Caco-2 (cell line): ENCODE measurements around the gene UPF3B. TPM values are rescaled to one million over a fixed set of nuclear protein-coding genes. Genes with fewer than 3 reads are reported as not detected.
"Not testable (repeated sequence)": the region's sequence is repeated elsewhere in the genome, so short reads cannot be mapped to it uniquely, and the experiment has no call there.

ENCODE experiments used
- BruUV-seq: library from RNA; stranded (reverse); fragments of 400-500 nt; replicated peaks from 2 replicates; lab custom pipeline; 2021; lab: Mats Ljungman, UMichigan
- CTCF ChIA-PET: fragments of 300-600 bp; sonication (Branson Sonifier 250); formaldehyde crosslinking; loops from one replicate; lab custom pipeline; 2022; ENCODE audit warnings: antibody characterized with exemption; lab: Charles Lee
- POLR2A ChIA-PET: fragments of 300-600 bp; sonication (Branson Sonifier 250); formaldehyde crosslinking; loops from one replicate; lab custom pipeline; 2022; ENCODE audit warnings: antibody characterized with exemption; lab: Charles Lee
- DNase-seq, 2 experiments: peaks; one replicate each; pipeline versions ENCODE4 v3.0.0 to v3.0.0-alpha.2; 2020 to 2022
- H3K27me3 ChIP-seq: replicated peaks from 2 replicates; pipeline ENCODE4 v1.6.0; 2011; ENCODE audit warnings: low read length; ENCODE audit not compliant: control insufficient read depth, insufficient read depth
- H3K36me3 ChIP-seq: 2 replicates; pipeline ENCODE4 v1.5.1; 2011; ENCODE audit warnings: low read length; ENCODE audit not compliant: control insufficient read depth, insufficient read depth
- H3K4me1 ChIP-seq: fragments of 250-450 bp; sonication (Bioruptor Pico); 2 replicates; pipeline ENCODE4 v1.5.1; 2020; ENCODE audit warnings: mild to moderate bottlenecking
- H3K4me3 ChIP-seq: 2 replicates; pipeline ENCODE4 v1.5.1; 2011; ENCODE audit warnings: low read depth, mild to moderate bottlenecking, control low read depth, low read length
- H3K9me3 ChIP-seq: fragments of 250-450 bp; sonication (Bioruptor Pico); 2 replicates; pipeline ENCODE4 v1.5.1; 2020; ENCODE audit warnings: mild to moderate bottlenecking, moderate library complexity
- H3K27ac Mint-ChIP-seq: one replicate; pipeline ENCODE4 v1.8.0; 2022; ENCODE audit warnings: mixed read lengths; ENCODE audit not compliant: unreplicated experiment
- H3K27me3 Mint-ChIP-seq: one replicate; pipeline ENCODE4 v1.8.0; 2022; ENCODE audit warnings: mixed read lengths; ENCODE audit not compliant: insufficient read depth, unreplicated experiment
- H3K36me3 Mint-ChIP-seq: one replicate; pipeline ENCODE4 v1.8.0; 2022; ENCODE audit warnings: mild to moderate bottlenecking, mixed read lengths; ENCODE audit not compliant: insufficient read depth, unreplicated experiment
- H3K4me1 Mint-ChIP-seq: one replicate; pipeline ENCODE4 v1.8.0; 2022; ENCODE audit warnings: low read depth, mixed read lengths; ENCODE audit not compliant: unreplicated experiment
- H3K4me3 Mint-ChIP-seq: one replicate; pipeline ENCODE4 v1.8.0; 2022; ENCODE audit warnings: mild to moderate bottlenecking, moderate library complexity, mixed read lengths; ENCODE audit not compliant: unreplicated experiment
- H3K9me3 Mint-ChIP-seq: one replicate; pipeline ENCODE4 v1.8.0; 2022; ENCODE audit warnings: mixed read lengths; ENCODE audit not compliant: unreplicated experiment
- intact Hi-C: fragments of 100-400 bp; cut with micrococcal nuclease; formaldehyde crosslinking; loops from one replicate; pipeline ENCODE4 v1.10.0; 2022; ENCODE audit not compliant: unreplicated experiment
- total RNA-seq: library from RNA; stranded (reverse); gene quantifications from 2 replicates; pipeline ENCODE4 v1.2.3, GENCODE V29; 2022
- TF ChIP-seq, protein P1 (sequence below), 2 experiments: fragments of 200-600 bp in 1 of 2; IDR thresholded peaks; 1 replicate in 1 of 2; 2 replicates in 1 of 2; pipeline versions ENCODE4 v1.5.1 to v1.8.0; 2011 to 2022; ENCODE audit warnings: antibody characterized with exemption in 1 of 2, control low read depth in 1 of 2, inconsistent platforms in 1 of 2, low read depth in 1 of 2, low read length in 1 of 2, mild to moderate bottlenecking in 1 of 2, moderate library complexity in 1 of 2; ENCODE audit not compliant: insufficient read depth in 1 of 2, severe bottlenecking in 1 of 2, unreplicated experiment in 1 of 2

Gene UPF3B
- total RNA-seq, 1 experiment from 2014 or later, result 19.0 TPM

DNA sequence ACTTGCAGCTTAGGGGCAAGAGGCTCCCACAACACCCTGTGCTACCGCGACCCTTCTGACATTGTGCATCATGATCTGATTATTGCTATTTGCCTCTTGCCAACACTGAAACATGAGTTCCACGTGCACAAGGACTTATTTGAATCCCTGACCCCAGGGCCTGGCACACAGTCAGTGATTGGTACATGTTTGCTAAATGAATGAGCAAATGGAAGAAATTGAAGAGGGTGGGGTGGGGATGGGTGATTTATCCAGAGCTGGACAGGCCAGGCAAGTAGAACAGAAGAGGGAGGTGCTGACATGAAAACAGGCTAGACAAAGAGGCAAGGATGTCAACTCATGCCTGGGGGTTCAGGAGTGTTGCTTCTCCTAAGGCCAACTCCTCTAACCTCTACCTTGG, 36.5 kb downstream of the UPF3B start:
- Mint-ChIP-seq H3K27ac (no peak overlapping the region), H3K4me1 (no peaks in the 10 kb centered on the region), H3K9me3 (no peaks in the 10 kb centered on the region), H3K36me3 (no peaks in the 10 kb centered on the region), H3K27me3 (peaks cover 3% of the 10 kb centered on the region), H3K4me3 (no peak overlapping the region)
- POLR2A ChIA-PET, result no interaction called here
- BruUV-seq, result no TSS peak
- no peaks in the 10 kb centered on the region for H3K4me1 ChIP-seq
- CTCF ChIA-PET, result no interaction called here
- H3K27me3 ChIP-seq, result no peaks in the 10 kb centered on the region
- intact Hi-C loops, result no loop called here
- no peaks in the 10 kb centered on the region for H3K9me3 ChIP-seq
- no peaks in the 10 kb centered on the region for H3K36me3 ChIP-seq
- H3K4me3 ChIP-seq, result no peak overlapping the region
- no peak for DNase-seq
- TF ChIP-seq, protein P1, sequence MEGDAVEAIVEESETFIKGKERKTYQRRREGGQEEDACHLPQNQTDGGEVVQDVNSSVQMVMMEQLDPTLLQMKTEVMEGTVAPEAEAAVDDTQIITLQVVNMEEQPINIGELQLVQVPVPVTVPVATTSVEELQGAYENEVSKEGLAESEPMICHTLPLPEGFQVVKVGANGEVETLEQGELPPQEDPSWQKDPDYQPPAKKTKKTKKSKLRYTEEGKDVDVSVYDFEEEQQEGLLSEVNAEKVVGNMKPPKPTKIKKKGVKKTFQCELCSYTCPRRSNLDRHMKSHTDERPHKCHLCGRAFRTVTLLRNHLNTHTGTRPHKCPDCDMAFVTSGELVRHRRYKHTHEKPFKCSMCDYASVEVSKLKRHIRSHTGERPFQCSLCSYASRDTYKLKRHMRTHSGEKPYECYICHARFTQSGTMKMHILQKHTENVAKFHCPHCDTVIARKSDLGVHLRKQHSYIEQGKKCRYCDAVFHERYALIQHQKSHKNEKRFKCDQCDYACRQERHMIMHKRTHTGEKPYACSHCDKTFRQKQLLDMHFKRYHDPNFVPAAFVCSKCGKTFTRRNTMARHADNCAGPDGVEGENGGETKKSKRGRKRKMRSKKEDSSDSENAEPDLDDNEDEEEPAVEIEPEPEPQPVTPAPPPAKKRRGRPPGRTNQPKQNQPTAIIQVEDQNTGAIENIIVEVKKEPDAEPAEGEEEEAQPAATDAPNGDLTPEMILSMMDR (IDR thresholded peaks at IDR 0.05; ENCODE audit: insufficient read depth in 1 of 2, low read depth in 1 of 2, low read length in 1 of 2, severe bottlenecking in 1 of 2, unreplicated experiment in 1 of 2), result no peak

DNA sequence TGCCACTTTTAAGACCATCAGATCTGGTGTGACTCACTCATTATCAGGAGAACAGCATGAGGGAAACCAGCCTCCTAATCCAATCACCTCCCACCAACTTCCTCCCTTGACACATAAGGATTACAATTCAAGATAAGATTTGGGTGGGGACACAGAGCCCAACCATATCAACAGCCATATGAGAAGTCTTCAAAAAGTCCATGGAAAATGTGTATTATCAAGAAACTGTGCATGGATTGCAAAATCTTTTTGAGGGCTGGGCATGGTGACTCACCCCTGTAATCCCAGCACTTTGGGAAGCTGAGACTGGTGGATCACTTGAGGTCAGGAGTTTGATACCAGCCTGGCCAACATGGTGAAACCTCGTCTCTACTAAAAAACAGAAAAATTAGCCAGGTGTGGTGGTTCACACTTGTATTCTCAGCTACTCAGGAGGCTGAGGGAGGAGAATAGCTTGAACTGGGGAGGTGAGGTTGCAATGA, 43.5 kb downstream of the UPF3B start:
- Mint-ChIP-seq H3K27me3 (peaks cover 3% of the 10 kb centered on the region), H3K4me1 (no peaks in the 10 kb centered on the region), H3K9me3 (no peaks in the 10 kb centered on the region), H3K27ac (no peak overlapping the region), H3K36me3 (no peaks in the 10 kb centered on the region), H3K4me3 (no peak overlapping the region)
- ChIA-PET POLR2A (no interaction called here), CTCF (no interaction called here)
- TF ChIP-seq, protein P1 (IDR thresholded peaks at IDR 0.05; ENCODE audit: insufficient read depth in 1 of 2, low read depth in 1 of 2, low read length in 1 of 2, severe bottlenecking in 1 of 2, unreplicated experiment in 1 of 2), result no peak
- H3K36me3 ChIP-seq, result no peaks in the 10 kb centered on the region
- intact Hi-C loops, result no loop called here
- H3K27me3 ChIP-seq, result no peaks in the 10 kb centered on the region
- no peaks in the 10 kb centered on the region for H3K9me3 ChIP-seq
- no peaks in the 10 kb centered on the region for H3K4me1 ChIP-seq
- no peak overlapping the region for H3K4me3 ChIP-seq
- DNase-seq, result no peak
- BruUV-seq, result no TSS peak

DNA sequence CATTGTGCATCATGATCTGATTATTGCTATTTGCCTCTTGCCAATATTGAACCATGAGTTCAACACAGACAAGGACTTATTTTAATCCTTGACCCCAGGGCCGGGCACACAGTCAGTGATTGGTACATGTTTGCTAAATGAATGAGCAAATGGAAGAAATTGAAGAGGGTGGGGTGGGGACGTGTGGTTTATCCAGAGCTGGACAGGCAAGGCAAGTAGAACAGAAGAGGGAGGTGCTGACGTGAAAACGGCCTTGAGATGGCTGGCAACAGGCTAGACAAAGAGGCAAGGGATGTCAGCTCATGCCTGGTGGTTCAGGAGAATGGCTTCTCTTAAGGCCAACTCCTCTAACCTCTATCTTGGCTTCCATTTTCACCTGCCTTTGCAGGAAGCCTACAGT, 44.3 kb downstream of the UPF3B start:
- H3K4me1 Mint-ChIP-seq, result not testable (repeated sequence)

DNA sequence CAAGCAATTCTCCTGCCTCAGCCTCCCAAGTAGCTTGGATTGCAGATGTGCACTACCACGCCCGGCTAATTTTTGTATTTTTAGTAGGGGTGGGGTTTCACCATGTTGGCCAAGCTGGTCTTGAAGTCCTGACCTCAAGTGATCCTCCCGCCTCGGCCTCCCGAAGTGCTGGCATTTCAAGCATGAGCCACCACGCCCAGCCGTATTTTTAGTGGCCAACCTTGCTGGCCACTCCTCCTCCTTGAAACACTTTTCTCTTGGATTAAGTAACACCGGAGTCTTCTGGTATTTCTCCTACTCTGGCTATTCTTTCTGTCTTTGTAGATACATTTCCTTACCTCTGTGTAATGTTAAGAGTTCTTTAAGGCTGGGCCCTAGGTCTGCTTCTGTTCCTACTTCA, 50.2 kb downstream of the UPF3B start:
- no peaks in the 10 kb centered on the region for H3K9me3 ChIP-seq
- intact Hi-C loops, result no loop called here
- Mint-ChIP-seq H3K4me1 (no peaks in the 10 kb centered on the region), H3K4me3 (no peak overlapping the region), H3K36me3 (no peaks in the 10 kb centered on the region), H3K9me3 (no peaks in the 10 kb centered on the region), H3K27me3 (no peaks in the 10 kb centered on the region), H3K27ac (no peak overlapping the region)
- DNase-seq, result no peak
- no peaks in the 10 kb centered on the region for H3K4me1 ChIP-seq
- POLR2A ChIA-PET, result no interaction called here
- H3K36me3 ChIP-seq, result no peaks in the 10 kb centered on the region
- no peaks in the 10 kb centered on the region for H3K27me3 ChIP-seq
- no TSS peak for BruUV-seq
- no peak overlapping the region for H3K4me3 ChIP-seq
- TF ChIP-seq, protein P1 (IDR thresholded peaks at IDR 0.05; ENCODE audit: insufficient read depth in 1 of 2, low read depth in 1 of 2, low read length in 1 of 2, severe bottlenecking in 1 of 2, unreplicated experiment in 1 of 2), result no peak
- CTCF ChIA-PET, result no interaction called here

More for the DNA sequence above, 44.3 kb downstream of the UPF3B start:
- H3K27me3 Mint-ChIP-seq, H3K9me3 ChIP-seq, H3K9me3 Mint-ChIP-seq, H3K4me3 ChIP-seq, intact Hi-C loops, H3K27ac Mint-ChIP-seq, CTCF ChIA-PET, H3K27me3 ChIP-seq, DNase-seq, BruUV-seq, H3K4me1 ChIP-seq, H3K4me3 Mint-ChIP-seq, H3K36me3 Mint-ChIP-seq, POLR2A ChIA-PET, H3K36me3 ChIP-seq: not testable (repeated sequence)
